HG03354 (cell line): ENCODE measurements around the gene CYP24A1.

Experiments used
- ATAC-seq: cut with Tn5 transposase; IDR thresholded peaks from one replicate; pipeline ENCODE4 v1.9.1; 2021; ENCODE audit warnings: mild to moderate bottlenecking; ENCODE audit not compliant: unreplicated experiment, poor library complexity, severe bottlenecking

The CYP24A1 gene

GRCh38 chr20:54204481-54204880, 30.7 kb upstream of the CYP24A1 start:
- ATAC-seq, result no peak

- ATAC-seq, result no peak
Observed at GRCh38 chr20:54204063-54204462, 30.3 kb upstream of the CYP24A1 start.

- no peak for ATAC-seq
Observed at GRCh38 chr20:54203281-54203680, 29.5 kb upstream of the CYP24A1 start.

GRCh38 chr20:54201268-54201846, 27.6 kb upstream of the CYP24A1 start:
- ATAC-seq, result no peak

- no peak for ATAC-seq
Observed at GRCh38 chr20:54200487-54201267, 26.9 kb upstream of the CYP24A1 start.

GRCh38 chr20:54199721-54200176, 26.0 kb upstream of the CYP24A1 start:
- peak; percentile 54 for ATAC-seq

- peak; percentile 23 for ATAC-seq
Observed at GRCh38 chr20:54199283-54199682, 25.5 kb upstream of the CYP24A1 start.

GRCh38 chr20:54197621-54198604, 24.1 kb upstream of the CYP24A1 start:
- no peak for ATAC-seq

- ATAC-seq, result no peak
Observed at GRCh38 chr20:54195483-54196472, 22.0 kb upstream of the CYP24A1 start.

GRCh38 chr20:54194724-54195438, 21.1 kb upstream of the CYP24A1 start:
- ATAC-seq, result no peak

GRCh38 chr20:54193817-54194216, 20.0 kb upstream of the CYP24A1 start:
- ATAC-seq, result no peak

- ATAC-seq, result no peak
Observed at GRCh38 chr20:54190217-54190616, 16.4 kb upstream of the CYP24A1 start.

- ATAC-seq, result no peak
Observed at GRCh38 chr20:54189630-54190029, 15.8 kb upstream of the CYP24A1 start.

GRCh38 chr20:54188132-54188849, 14.5 kb upstream of the CYP24A1 start:
- no peak for ATAC-seq

GRCh38 chr20:54184904-54185626, 11.3 kb upstream of the CYP24A1 start:
- ATAC-seq, result no peak

- ATAC-seq, result no peak
Observed at GRCh38 chr20:54184071-54184470, 10.3 kb upstream of the CYP24A1 start.

- no peak for ATAC-seq
Observed at GRCh38 chr20:54180931-54181330, 7.1 kb upstream of the CYP24A1 start.
